ENCODE measurements around the gene CROCC2.

Gene CROCC2

GRCh38 chr2:240872317-240873097, 33.6 kb upstream of the CROCC2 start:
- H3K4me3 ChIP-seq (ENCODE audit: low read depth, low read length) = no peak overlapping the region
- DNase-seq (ENCODE audit: low read depth) = no peak
- TF ChIP-seq CTCF (IDR thresholded peaks at IDR 0.05; ENCODE audit: low read depth, low read length, missing control alignments) = no peak

- no peak for DNase-seq (ENCODE audit: low read depth)
- no peak for TF ChIP-seq CTCF (IDR thresholded peaks at IDR 0.05; ENCODE audit: low read depth, low read length, missing control alignments)
- H3K4me3 ChIP-seq (ENCODE audit: low read depth, low read length) = no peak overlapping the region
Observed at GRCh38 chr2:240873098-240873788, 32.9 kb upstream of the CROCC2 start.

- no peak for DNase-seq (ENCODE audit: low read depth)
- no peak for TF ChIP-seq CTCF (IDR thresholded peaks at IDR 0.05; ENCODE audit: low read depth, low read length, missing control alignments)
Observed at GRCh38 chr2:240873805-240874714, 32.1 kb upstream of the CROCC2 start.

GRCh38 chr2:240874715-240875227, 31.4 kb upstream of the CROCC2 start:
- TF ChIP-seq CTCF (IDR thresholded peaks at IDR 0.05; ENCODE audit: low read depth, low read length, missing control alignments) = no peak
- H3K4me3 ChIP-seq (ENCODE audit: low read depth, low read length) = no peak overlapping the region

More at GRCh38 chr2:240873805-240874714, 32.1 kb upstream of the CROCC2 start:
- H3K4me3 ChIP-seq (ENCODE audit: low read depth, low read length) = no peak overlapping the region

GRCh38 chr2:240875228-240876034, 30.7 kb upstream of the CROCC2 start:
- no peak for DNase-seq (ENCODE audit: low read depth)
- H3K4me3 ChIP-seq (ENCODE audit: low read depth, low read length) = no peak overlapping the region
- no peak for TF ChIP-seq CTCF (IDR thresholded peaks at IDR 0.05; ENCODE audit: low read depth, low read length, missing control alignments)

More at GRCh38 chr2:240874715-240875227, 31.4 kb upstream of the CROCC2 start:
- DNase-seq (ENCODE audit: low read depth) = no peak

- no peak for TF ChIP-seq CTCF (IDR thresholded peaks at IDR 0.05; ENCODE audit: low read depth, low read length, missing control alignments)
- DNase-seq (ENCODE audit: low read depth) = no peak
- H3K4me3 ChIP-seq (ENCODE audit: low read depth, low read length) = no peak overlapping the region
Observed at GRCh38 chr2:240876035-240876474, 30.1 kb upstream of the CROCC2 start.
